Smooth muscle cell (in vitro differentiated cells): ENCODE data around the gene CAMTA1. TPM values are rescaled to one million over a fixed set of nuclear protein-coding genes. Genes with fewer than 3 reads are reported as not detected.

Experiments used
- DNase-seq: peaks from one replicate; lab custom pipeline; 2025; ENCODE audit not compliant: unreplicated experiment; lab: John Stamatoyannopoulos, UW
- H2AFZ ChIP-seq: fragments of 200-600 bp; sonication (generic); 2 replicates; pipeline ENCODE4 v1.6.0; 2016; ENCODE audit warnings: antibody characterized with exemption, low read depth, mild to moderate bottlenecking
- H3F3A ChIP-seq: fragments of 200-600 bp; sonication (generic); 2 replicates; pipeline ENCODE4 v1.6.0; 2017; ENCODE audit warnings: antibody characterized with exemption, low read depth
- H3K27ac ChIP-seq: fragments of 200-600 bp; sonication (generic); 2 replicates; pipeline ENCODE4 v1.5.1; 2016; ENCODE audit warnings: low read depth, mild to moderate bottlenecking
- H3K27me3 ChIP-seq: fragments of 200-600 bp; sonication (generic); 2 replicates; pipeline ENCODE4 v1.6.1; 2016; ENCODE audit warnings: low read depth, mild to moderate bottlenecking
- H3K36me3 ChIP-seq: fragments of 200-600 bp; sonication (generic); 2 replicates; pipeline ENCODE4 v1.5.1; 2016; ENCODE audit warnings: low read depth
- H3K4me1 ChIP-seq: fragments of 200-600 bp; sonication (generic); 2 replicates; pipeline ENCODE4 v1.5.1; 2016; ENCODE audit warnings: low read depth
- H3K4me2 ChIP-seq: fragments of 200-600 bp; sonication (generic); 2 replicates; pipeline ENCODE4 v1.6.0; 2016; ENCODE audit warnings: mild to moderate bottlenecking
- H3K4me3 ChIP-seq: fragments of 200-600 bp; sonication (generic); 2 replicates; pipeline ENCODE4 v1.5.1; 2016; ENCODE audit warnings: mild to moderate bottlenecking
- H3K79me2 ChIP-seq: fragments of 200-600 bp; sonication (generic); 2 replicates; pipeline ENCODE4 v1.6.0; 2016; ENCODE audit warnings: low read depth, mild to moderate bottlenecking
- H3K9ac ChIP-seq: fragments of 200-600 bp; sonication (generic); 2 replicates; pipeline ENCODE4 v1.6.0; 2016; ENCODE audit warnings: low read depth
- H3K9me3 ChIP-seq: fragments of 200-600 bp; sonication (generic); replicated peaks from 2 replicates; pipeline ENCODE4 v1.5.1; 2016; ENCODE audit warnings: low read depth
- H4K20me1 ChIP-seq: fragments of 200-600 bp; sonication (generic); 2 replicates; pipeline ENCODE4 v1.6.0; 2016; ENCODE audit warnings: low read depth
- WGBS: methylation state at CpG from one replicate; pipeline ENCODE4 v1.1.7; 2016; ENCODE audit warnings: low lambda C conversion rate; 5-methylcytosine and 5-hydroxymethylcytosine counted together
- polyA plus RNA-seq: library from polyadenylated mRNA; unstranded; fragments of >200 nt; fragmentation: Nextera tagmentation; extraction: Ambion mirVana; gene quantifications from 2 replicates; pipeline ENCODE4 v1.2.1, GENCODE V29; 2016
- total RNA-seq: library from RNA; depleted of rRNA; stranded (reverse); fragments of >200 nt; gene quantifications from 2 replicates; pipeline ENCODE4 v1.2.3, GENCODE V29; 2014
- TF ChIP-seq, protein P1 (sequence below): fragments of 200-600 bp; sonication (generic); IDR thresholded peaks from 2 replicates; pipeline ENCODE4 v1.5.1; 2017; ENCODE audit warnings: borderline replicate concordance, mild to moderate bottlenecking, antibody characterized with exemption; ENCODE audit not compliant: insufficient read depth, poor library complexity, severe bottlenecking

CAMTA1 gene
- total and polyA plus RNA-seq, 2 experiments from 2014 or later = 139 to 145 TPM

DNA sequence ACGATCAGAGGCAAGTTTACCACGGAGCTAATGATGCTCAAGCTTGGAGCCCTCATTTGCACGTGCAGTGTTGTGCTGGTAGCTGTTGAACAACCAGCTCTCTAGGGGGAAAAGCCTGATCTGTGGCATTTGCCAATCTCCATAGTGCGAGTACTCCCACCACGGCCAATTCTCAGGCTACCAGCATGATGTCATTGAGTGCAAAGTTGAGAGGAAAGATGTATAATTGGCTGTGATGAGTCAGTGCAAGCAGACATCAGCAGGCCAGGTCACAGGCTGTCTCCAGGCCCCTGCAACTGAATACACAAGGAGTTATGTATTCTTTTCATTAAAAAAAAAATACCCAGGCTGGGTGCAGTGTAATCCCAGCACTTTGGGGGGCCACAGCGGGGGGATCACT lies 752.8 kb downstream of the CAMTA1 start:
- H3K4me2 ChIP-seq = no peak overlapping the region
- TF ChIP-seq, protein P1, sequence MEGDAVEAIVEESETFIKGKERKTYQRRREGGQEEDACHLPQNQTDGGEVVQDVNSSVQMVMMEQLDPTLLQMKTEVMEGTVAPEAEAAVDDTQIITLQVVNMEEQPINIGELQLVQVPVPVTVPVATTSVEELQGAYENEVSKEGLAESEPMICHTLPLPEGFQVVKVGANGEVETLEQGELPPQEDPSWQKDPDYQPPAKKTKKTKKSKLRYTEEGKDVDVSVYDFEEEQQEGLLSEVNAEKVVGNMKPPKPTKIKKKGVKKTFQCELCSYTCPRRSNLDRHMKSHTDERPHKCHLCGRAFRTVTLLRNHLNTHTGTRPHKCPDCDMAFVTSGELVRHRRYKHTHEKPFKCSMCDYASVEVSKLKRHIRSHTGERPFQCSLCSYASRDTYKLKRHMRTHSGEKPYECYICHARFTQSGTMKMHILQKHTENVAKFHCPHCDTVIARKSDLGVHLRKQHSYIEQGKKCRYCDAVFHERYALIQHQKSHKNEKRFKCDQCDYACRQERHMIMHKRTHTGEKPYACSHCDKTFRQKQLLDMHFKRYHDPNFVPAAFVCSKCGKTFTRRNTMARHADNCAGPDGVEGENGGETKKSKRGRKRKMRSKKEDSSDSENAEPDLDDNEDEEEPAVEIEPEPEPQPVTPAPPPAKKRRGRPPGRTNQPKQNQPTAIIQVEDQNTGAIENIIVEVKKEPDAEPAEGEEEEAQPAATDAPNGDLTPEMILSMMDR = no peak
- H4K20me1 ChIP-seq = no peaks in the 10 kb centered on the region
- H3K36me3 ChIP-seq = no peaks in the 10 kb centered on the region
- no peaks in the 10 kb centered on the region for H3K27me3 ChIP-seq
- DNase-seq = no peak
- H3K9ac ChIP-seq = no peak overlapping the region
- no peaks in the 10 kb centered on the region for H3F3A ChIP-seq
- no peak overlapping the region for H3K27ac ChIP-seq
- H3K79me2 ChIP-seq = no peaks in the 10 kb centered on the region
- no peaks in the 10 kb centered on the region for H3K9me3 ChIP-seq
- no peak overlapping the region for H3K4me3 ChIP-seq
- no peak overlapping the region for H2AFZ ChIP-seq
- WGBS = 62% methylated on average over 6 of the region's 6 CpGs
- H3K4me1 ChIP-seq = peaks cover 10% of the 10 kb centered on the region

DNA sequence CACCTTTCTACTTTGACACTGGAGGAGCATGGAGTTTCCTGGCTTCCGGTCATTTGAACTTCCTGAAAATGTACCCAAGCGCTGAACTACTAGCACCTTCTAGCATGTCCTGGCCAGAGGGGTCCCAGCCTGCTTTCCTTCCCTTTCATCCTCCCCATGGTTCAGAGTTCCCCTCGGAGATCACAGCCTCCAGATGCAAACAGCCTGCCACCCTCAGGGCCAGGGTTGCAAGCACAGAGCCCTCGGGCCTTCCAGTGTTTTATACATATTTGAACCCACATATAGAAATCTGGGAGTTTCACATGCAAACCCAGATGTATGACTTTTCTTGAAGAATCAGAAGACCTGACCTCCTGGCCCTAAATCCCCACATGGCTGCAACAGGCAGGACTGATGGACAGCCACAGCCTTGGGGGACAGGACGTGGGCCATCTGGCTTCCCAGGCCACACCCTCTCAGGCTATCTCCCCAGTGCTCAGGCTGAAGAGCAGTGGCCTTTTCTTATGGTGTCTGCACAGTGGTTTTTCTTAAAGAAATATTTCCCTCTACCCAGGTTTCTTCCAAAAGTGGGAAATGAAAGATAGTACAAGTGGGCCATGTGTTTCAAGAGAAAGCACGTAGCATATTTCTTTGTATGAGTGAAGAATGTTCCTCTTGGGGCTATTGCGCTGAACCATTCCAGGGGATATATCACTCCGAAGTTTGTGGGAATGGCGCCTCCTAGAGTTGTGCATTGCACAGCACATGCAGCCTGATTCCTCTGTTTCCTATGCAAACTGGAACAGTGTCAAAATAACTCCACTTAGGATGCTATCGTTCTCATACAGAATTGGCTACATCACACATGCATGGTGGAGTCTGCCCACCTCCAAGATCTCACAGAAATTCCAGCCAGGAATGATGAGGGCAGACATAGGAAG lies 753.9 kb downstream of the CAMTA1 start:
- 74% methylated on average over 10 of the region's 10 CpGs for WGBS
- no peak for DNase-seq
- H3K27ac ChIP-seq = no peak overlapping the region
- H3K4me2 ChIP-seq = no peak overlapping the region
- H3K4me3 ChIP-seq = no peak overlapping the region
- no peaks in the 10 kb centered on the region for H3K27me3 ChIP-seq
- no peaks in the 10 kb centered on the region for H3K36me3 ChIP-seq
- H4K20me1 ChIP-seq = no peaks in the 10 kb centered on the region
- H3F3A ChIP-seq = no peaks in the 10 kb centered on the region
- TF ChIP-seq, protein P1 = no peak
- peaks cover 10% of the 10 kb centered on the region for H3K4me1 ChIP-seq
- H3K79me2 ChIP-seq = no peaks in the 10 kb centered on the region
- H3K9ac ChIP-seq = no peak overlapping the region
- no peaks in the 10 kb centered on the region for H3K9me3 ChIP-seq
- no peak overlapping the region for H2AFZ ChIP-seq

DNA sequence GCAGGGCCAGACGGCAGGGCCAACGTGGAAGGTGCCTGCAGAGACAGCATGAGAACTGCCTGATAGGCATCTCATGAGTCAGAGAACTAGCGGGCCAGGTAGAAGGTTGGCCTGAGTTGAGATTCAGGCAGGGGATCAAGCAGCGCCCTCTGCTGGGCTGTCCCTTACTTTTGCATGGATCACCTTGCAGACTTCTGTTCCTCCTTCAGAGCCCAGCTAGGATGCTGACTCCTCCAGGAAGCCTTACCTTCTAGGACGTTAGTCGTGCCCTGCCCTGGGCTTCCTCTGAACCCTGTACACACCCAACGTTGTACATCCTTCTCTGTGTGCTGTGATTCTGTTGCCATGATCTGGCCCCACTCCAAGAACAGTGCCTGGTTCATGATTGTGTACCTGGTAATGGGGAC lies 754.5 kb downstream of the CAMTA1 start:
- Histone ChIP-seq H3K36me3 (no peaks in the 10 kb centered on the region), H3K27ac (no peak overlapping the region), H3K27me3 (no peaks in the 10 kb centered on the region), H3F3A (no peaks in the 10 kb centered on the region), H3K79me2 (no peaks in the 10 kb centered on the region), H3K4me1 (peaks cover 10% of the 10 kb centered on the region), H3K9me3 (no peaks in the 10 kb centered on the region), H4K20me1 (no peaks in the 10 kb centered on the region), H3K4me2 (no peak overlapping the region), H2AFZ (no peak overlapping the region), H3K4me3 (no peak overlapping the region), H3K9ac (no peak overlapping the region)
- DNase-seq = no peak
- WGBS = 45% methylated on average over 7 of the region's 7 CpGs
- TF ChIP-seq, protein P1 = peak; percentile 39
